Fibroblast of villous mesenchyme (primary cell): ENCODE data around the gene SLC5A1. TPM values are rescaled to one million over a fixed set of nuclear protein-coding genes. Genes with fewer than 3 reads are reported as not detected.

Source experiments
- DNase-seq: peaks from one replicate; pipeline ENCODE4 v3.0.0-alpha.2; 2010; ENCODE audit warnings: low read depth
- H3K4me3 ChIP-seq: 2 replicates; pipeline ENCODE4 v1.5.1; 2011; ENCODE audit warnings: low read depth, mild to moderate bottlenecking, low read length
- CTCF ChIP-seq: IDR thresholded peaks from 2 replicates; pipeline ENCODE4 v1.5.1; 2012; ENCODE audit warnings: low read depth, mild to moderate bottlenecking, low read length; ENCODE audit not compliant: insufficient read depth
- total RNA-seq: library from RNA; depleted of rRNA; stranded (reverse); fragments of >200 nt; gene quantifications from 2 replicates; pipeline ENCODE4 v1.2.3, GENCODE V29; 2012

Gene SLC5A1
- total RNA-seq, 1 donor = not detected

GRCh38 chr22:32030518-32031247, 12.4 kb upstream of the SLC5A1 start:
- no peak for TF ChIP-seq CTCF
- no peak for DNase-seq

GRCh38 chr22:32031466-32031865, 11.6 kb upstream of the SLC5A1 start:
- no peak for DNase-seq
- no peak overlapping the region for H3K4me3 ChIP-seq
- no peak for TF ChIP-seq CTCF

More at GRCh38 chr22:32030518-32031247, 12.4 kb upstream of the SLC5A1 start:
- no peak overlapping the region for H3K4me3 ChIP-seq

- H3K4me3 ChIP-seq = no peak overlapping the region
- TF ChIP-seq CTCF = no peak
- DNase-seq = no peak
Observed at GRCh38 chr22:32034275-32034674, 8.8 kb upstream of the SLC5A1 start.

GRCh38 chr22:32037236-32037635, 5.8 kb upstream of the SLC5A1 start:
- TF ChIP-seq CTCF = no peak
- no peak for DNase-seq
- no peak overlapping the region for H3K4me3 ChIP-seq

GRCh38 chr22:32040324-32040904, 2.6 kb upstream of the SLC5A1 start:
- TF ChIP-seq CTCF = no peak
- H3K4me3 ChIP-seq = no peak overlapping the region
- no peak for DNase-seq

GRCh38 chr22:32043391-32043790, 330 bp downstream of the SLC5A1 start:
- no peak overlapping the region for H3K4me3 ChIP-seq
- TF ChIP-seq CTCF = no peak
- DNase-seq = no peak
